Neural progenitor cell (in vitro differentiated cells): ENCODE data around the gene BBIP1. TPM values are rescaled to one million over a fixed set of nuclear protein-coding genes. Genes with fewer than 3 reads are reported as not detected.

Experiments used
- DNase-seq: peaks from one replicate; pipeline ENCODE4 v3.0.0-alpha.2; 2016; ENCODE audit warnings: low spot score
- H2AFZ ChIP-seq: fragments of 200-600 bp; sonication (generic); replicated peaks from 2 replicates; pipeline ENCODE4 v1.6.1; 2016; ENCODE audit warnings: antibody characterized with exemption
- H3F3A ChIP-seq: fragments of 200-600 bp; sonication (generic); 2 replicates; pipeline ENCODE4 v1.6.1; 2016; ENCODE audit warnings: antibody characterized with exemption, low read depth
- H3K27ac ChIP-seq: fragments of 200-600 bp; sonication (generic); 2 replicates; pipeline ENCODE4 v1.5.1; 2016; ENCODE audit warnings: mild to moderate bottlenecking
- H3K27me3 ChIP-seq: fragments of 200-600 bp; sonication (generic); 2 replicates; pipeline ENCODE4 v1.6.1; 2016; ENCODE audit warnings: mild to moderate bottlenecking, moderate library complexity
- H3K36me3 ChIP-seq: fragments of 200-600 bp; sonication (generic); 2 replicates; pipeline ENCODE4 v1.5.1; 2016
- H3K4me1 ChIP-seq: fragments of 200-600 bp; sonication (generic); 2 replicates; pipeline ENCODE4 v1.6.1; 2016; ENCODE audit warnings: mixed run types
- H3K4me2 ChIP-seq: fragments of 200-600 bp; sonication (generic); 2 replicates; pipeline ENCODE4 v1.6.1; 2016
- H3K4me3 ChIP-seq: fragments of 200-600 bp; sonication (generic); 2 replicates; pipeline ENCODE4 v1.5.1; 2016
- H3K79me2 ChIP-seq: fragments of 200-600 bp; sonication (generic); 2 replicates; pipeline ENCODE4 v1.6.1; 2016; ENCODE audit warnings: low read depth
- H3K9ac ChIP-seq: fragments of 200-600 bp; sonication (generic); 2 replicates; pipeline ENCODE4 v1.6.1; 2016
- H3K9me3 ChIP-seq: fragments of 200-600 bp; sonication (generic); 2 replicates; pipeline ENCODE4 v1.5.1; 2016; ENCODE audit warnings: low read depth
- H4K20me1 ChIP-seq: fragments of 200-600 bp; sonication (generic); 2 replicates; pipeline ENCODE4 v1.6.1; 2016; ENCODE audit warnings: low read depth
- H3K27ac Mint-ChIP-seq: 3 replicates; pipeline ENCODE4 v1.8.0; 2021; ENCODE audit warnings: mixed read lengths
- H3K27me3 Mint-ChIP-seq: 2 replicates; pipeline ENCODE4 v1.8.0; 2022; ENCODE audit warnings: low read depth, mild to moderate bottlenecking, inconsistent platforms, moderate library complexity, mixed read lengths; ENCODE audit not compliant: insufficient read depth
- H3K36me3 Mint-ChIP-seq: 3 replicates; pipeline ENCODE4 v1.8.0; 2021; ENCODE audit warnings: mixed read lengths
- H3K4me1 Mint-ChIP-seq: 3 replicates; pipeline ENCODE4 v1.8.0; 2021; ENCODE audit warnings: mixed read lengths
- H3K4me3 Mint-ChIP-seq: 3 replicates; pipeline ENCODE4 v1.8.0; 2021; ENCODE audit warnings: mild to moderate bottlenecking, moderate library complexity, mixed read lengths
- H3K9me3 Mint-ChIP-seq: 3 replicates; pipeline ENCODE4 v1.8.0; 2020; ENCODE audit warnings: mixed read lengths
- EZH2 ChIP-seq: fragments of 200-600 bp; sonication (generic); IDR thresholded peaks from 2 replicates; pipeline ENCODE4 v1.6.1; 2017; ENCODE audit warnings: antibody characterized with exemption, mild to moderate bottlenecking, moderate library complexity
- EZH2phosphoT487 ChIP-seq: fragments of 200-600 bp; sonication (generic); IDR thresholded peaks from 2 replicates; pipeline ENCODE4 v1.6.1; 2017; ENCODE audit warnings: antibody characterized with exemption
- total RNA-seq: library from RNA; depleted of rRNA; stranded (reverse); fragments of >200 nt; gene quantifications from 2 replicates; pipeline ENCODE4 v1.2.3, GENCODE V29; 2015; ENCODE audit warnings: low replicate concordance
- TF ChIP-seq, protein P1 (sequence below): fragments of 200-600 bp; sonication (generic); IDR thresholded peaks from 2 replicates; pipeline ENCODE4 v1.5.1; 2017; ENCODE audit warnings: antibody characterized with exemption, mild to moderate bottlenecking

BBIP1 gene
- total RNA-seq, 1 donor from 2014 or later, result 58.4 TPM

DNA sequence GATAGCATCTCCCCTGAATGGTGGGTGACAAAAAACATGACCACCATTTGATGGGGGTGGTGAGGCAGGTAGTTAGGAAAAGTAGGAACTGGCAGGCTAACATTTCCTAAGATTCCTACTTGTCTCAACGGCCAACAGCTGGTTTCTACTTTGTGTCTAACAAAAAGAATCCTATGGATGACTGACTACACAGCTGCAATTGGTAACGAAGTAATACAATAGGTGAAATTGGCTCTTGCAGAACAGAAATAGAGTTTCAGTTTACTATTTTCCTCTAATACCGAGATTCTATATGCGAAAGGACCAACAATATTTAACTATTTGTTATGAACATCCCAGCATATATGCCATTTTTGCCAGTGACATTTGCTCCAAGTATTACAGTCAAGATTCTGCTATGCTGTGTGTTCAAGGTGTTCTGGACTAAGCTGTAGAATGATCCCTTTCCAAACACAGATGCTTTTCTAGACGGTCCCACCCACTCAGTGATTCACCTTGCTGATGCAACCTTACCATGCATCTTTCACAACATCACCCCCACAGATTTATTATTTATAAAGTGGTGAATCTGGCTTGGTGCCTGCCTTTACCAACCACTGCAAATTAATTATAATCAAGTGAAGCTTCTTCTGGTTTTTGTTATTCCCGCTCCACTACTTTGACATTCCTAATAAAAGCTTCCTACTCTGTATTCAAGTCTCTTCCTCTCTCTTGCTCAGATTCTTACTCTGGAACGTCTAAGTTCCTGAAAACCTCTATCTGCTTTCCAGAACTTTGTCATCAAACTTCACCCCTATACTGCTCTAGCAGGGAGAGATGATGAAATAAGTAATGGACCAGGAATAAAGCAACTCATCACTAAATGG is 16.8 kb downstream of the BBIP1 start:
- Histone ChIP-seq H3K9me3 (no peaks in the 10 kb centered on the region), H3K27me3 (no peaks in the 10 kb centered on the region), H2AFZ (no peak overlapping the region), H4K20me1 (peaks cover 6% of the 10 kb centered on the region), H3F3A (peaks cover 5% of the 10 kb centered on the region), H3K9ac (no peak overlapping the region), H3K4me3 (no peak overlapping the region), H3K79me2 (no peaks in the 10 kb centered on the region), H3K4me2 (no peak overlapping the region), H3K27ac (no peak overlapping the region), H3K4me1 (peaks cover 22% of the 10 kb centered on the region), H3K36me3 (peaks cover 20% of the 10 kb centered on the region)
- DNase-seq, result no peak
- Mint-ChIP-seq H3K4me3 (no peak overlapping the region), H3K27ac (no peak overlapping the region), H3K4me1 (no peaks in the 10 kb centered on the region), H3K9me3 (no peaks in the 10 kb centered on the region), H3K36me3 (peaks cover 13% of the 10 kb centered on the region), H3K27me3 (no peaks in the 10 kb centered on the region)
- TF ChIP-seq EZH2, result no peak
- TF ChIP-seq, protein P1, sequence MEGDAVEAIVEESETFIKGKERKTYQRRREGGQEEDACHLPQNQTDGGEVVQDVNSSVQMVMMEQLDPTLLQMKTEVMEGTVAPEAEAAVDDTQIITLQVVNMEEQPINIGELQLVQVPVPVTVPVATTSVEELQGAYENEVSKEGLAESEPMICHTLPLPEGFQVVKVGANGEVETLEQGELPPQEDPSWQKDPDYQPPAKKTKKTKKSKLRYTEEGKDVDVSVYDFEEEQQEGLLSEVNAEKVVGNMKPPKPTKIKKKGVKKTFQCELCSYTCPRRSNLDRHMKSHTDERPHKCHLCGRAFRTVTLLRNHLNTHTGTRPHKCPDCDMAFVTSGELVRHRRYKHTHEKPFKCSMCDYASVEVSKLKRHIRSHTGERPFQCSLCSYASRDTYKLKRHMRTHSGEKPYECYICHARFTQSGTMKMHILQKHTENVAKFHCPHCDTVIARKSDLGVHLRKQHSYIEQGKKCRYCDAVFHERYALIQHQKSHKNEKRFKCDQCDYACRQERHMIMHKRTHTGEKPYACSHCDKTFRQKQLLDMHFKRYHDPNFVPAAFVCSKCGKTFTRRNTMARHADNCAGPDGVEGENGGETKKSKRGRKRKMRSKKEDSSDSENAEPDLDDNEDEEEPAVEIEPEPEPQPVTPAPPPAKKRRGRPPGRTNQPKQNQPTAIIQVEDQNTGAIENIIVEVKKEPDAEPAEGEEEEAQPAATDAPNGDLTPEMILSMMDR, result no peak
- no peak for TF ChIP-seq EZH2phosphoT487

DNA sequence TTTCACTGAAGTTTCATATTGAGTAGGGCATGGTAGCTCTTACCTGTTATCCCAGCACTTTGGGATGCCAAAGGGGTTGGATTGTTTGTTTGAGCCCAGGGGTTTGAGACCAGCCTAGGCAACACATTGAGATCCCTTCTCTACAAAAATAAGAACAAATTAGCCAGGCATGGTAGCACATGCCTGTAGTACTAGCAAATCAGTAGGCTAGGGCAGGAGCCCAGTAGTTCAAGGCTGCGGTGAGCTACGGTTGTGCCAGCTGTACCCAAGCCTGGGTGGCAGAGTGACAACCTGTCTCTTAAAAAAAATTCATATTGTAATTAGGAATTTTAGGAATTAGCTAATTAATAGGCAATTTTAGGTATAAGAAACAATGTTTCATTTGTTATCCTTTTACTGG is 18.0 kb downstream of the BBIP1 start:
- TF ChIP-seq EZH2phosphoT487, result no peak
- TF ChIP-seq, protein P1, result no peak
- TF ChIP-seq EZH2, result no peak
- H3F3A ChIP-seq, result peaks cover 5% of the 10 kb centered on the region
- no peaks in the 10 kb centered on the region for H3K27me3 ChIP-seq
- Mint-ChIP-seq H3K27ac (no peak overlapping the region), H3K9me3 (no peaks in the 10 kb centered on the region), H3K4me1 (no peaks in the 10 kb centered on the region), H3K36me3 (peaks cover 14% of the 10 kb centered on the region), H3K4me3 (no peak overlapping the region), H3K27me3 (no peaks in the 10 kb centered on the region)
- H4K20me1 ChIP-seq, result peaks cover 6% of the 10 kb centered on the region
- no peaks in the 10 kb centered on the region for H3K9me3 ChIP-seq
- H3K79me2 ChIP-seq, result no peaks in the 10 kb centered on the region
- H3K4me1 ChIP-seq, result peaks cover 22% of the 10 kb centered on the region
- H3K27ac ChIP-seq, result no peak overlapping the region
- no peak for DNase-seq
- H3K36me3 ChIP-seq, result peaks cover 20% of the 10 kb centered on the region
- H3K4me3 ChIP-seq, result no peak overlapping the region
- no peak overlapping the region for H2AFZ ChIP-seq
- no peak overlapping the region for H3K4me2 ChIP-seq
- H3K9ac ChIP-seq, result no peak overlapping the region

DNA sequence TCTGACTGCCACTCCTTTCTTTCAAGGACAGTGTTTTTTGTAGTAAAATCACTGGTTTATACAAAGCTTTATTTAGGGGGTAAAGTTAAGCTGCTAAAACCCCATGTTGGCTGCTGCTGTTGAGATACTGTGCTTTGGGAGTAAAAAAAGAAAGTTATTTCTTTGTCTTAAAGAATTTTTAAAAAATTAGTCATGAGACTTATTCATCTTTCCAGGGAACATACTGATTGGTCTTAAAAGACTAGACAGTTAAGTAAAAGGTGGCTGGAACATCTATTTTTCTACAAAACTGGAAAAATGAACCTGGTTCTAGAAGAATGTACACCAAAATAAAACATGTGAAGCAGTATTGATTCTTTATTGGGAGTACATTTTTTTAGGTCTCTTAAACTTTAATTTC is 20.6 kb downstream of the BBIP1 start:
- Histone ChIP-seq H4K20me1 (peaks cover 14% of the 10 kb centered on the region), H3K27ac (no peak overlapping the region), H3K27me3 (no peaks in the 10 kb centered on the region), H3K4me3 (no peak overlapping the region), H3F3A (peaks cover 9% of the 10 kb centered on the region), H3K4me2 (no peak overlapping the region), H3K4me1 (peaks cover 18% of the 10 kb centered on the region), H3K9me3 (no peaks in the 10 kb centered on the region), H3K9ac (no peak overlapping the region), H3K79me2 (no peaks in the 10 kb centered on the region), H3K36me3 (peaks cover 26% of the 10 kb centered on the region), H2AFZ (no peak overlapping the region)
- DNase-seq, result no peak
- H3K4me1 Mint-ChIP-seq, result no peaks in the 10 kb centered on the region
- TF ChIP-seq EZH2phosphoT487 (no peak), EZH2 (no peak)
- TF ChIP-seq, protein P1, result no peak
- H3K27ac Mint-ChIP-seq, result no peak overlapping the region
- H3K9me3 Mint-ChIP-seq, result no peaks in the 10 kb centered on the region
- H3K4me3 Mint-ChIP-seq, result no peak overlapping the region
- peaks cover 15% of the 10 kb centered on the region for H3K36me3 Mint-ChIP-seq
- H3K27me3 Mint-ChIP-seq, result no peaks in the 10 kb centered on the region
